Right atrium auricular region (tissue), 2 donors: ENCODE results near the gene ITGA4. TPM values are rescaled to one million over a fixed set of nuclear protein-coding genes. Genes with fewer than 3 reads are reported as not detected.

Experiments
- DNase-seq: peaks from one replicate; pipeline ENCODE4 v3.0.0-alpha.2; 2019; ENCODE audit warnings: low spot score
- H3K27ac ChIP-seq, 2 donors: fragments of 200-600 bp; sonication (generic); 1 replicate in 1 of 2; 2 replicates in 1 of 2; pipeline ENCODE4 v1.5.1; 2016 to 2019
- H3K27me3 ChIP-seq, 2 donors: fragments of 200-600 bp; sonication (generic); one replicate each; pipeline versions ENCODE4 v1.5.1 to v1.6.0; 2017 to 2019
- H3K36me3 ChIP-seq: fragments of 200-600 bp; sonication (generic); one replicate; pipeline ENCODE4 v1.5.1; 2016
- H3K4me1 ChIP-seq, 2 donors: fragments of 200-600 bp; sonication (generic); one replicate each; pipeline versions ENCODE4 v1.5.1 to v1.6.0; 2017 to 2019
- H3K4me3 ChIP-seq, 2 donors: fragments of 200-600 bp; sonication (generic); 1 replicate in 1 of 2; 2 replicates in 1 of 2; pipeline ENCODE4 v1.5.1; 2017 to 2019; ENCODE audit warnings: mild to moderate bottlenecking in 1 of 2, moderate library complexity in 1 of 2
- H3K9me3 ChIP-seq, 2 donors: fragments of 200-600 bp; sonication (generic); one replicate each; pipeline ENCODE4 v1.5.1; 2019
- total RNA-seq, 2 donors: library from RNA; depleted of rRNA; stranded (reverse); fragments of >200 nt; gene quantifications; one replicate each; pipeline ENCODE4 v1.1.0, GENCODE V29; 2016
- TF ChIP-seq, protein P1 (sequence below), 2 donors: fragments of 200-600 bp; sonication (generic); IDR thresholded peaks; one replicate each; pipeline ENCODE4 v1.5.1; 2019; ENCODE audit warnings: antibody characterized with exemption in 2 of 2

Gene ITGA4
- total RNA-seq, 2 donors from 2014 or later: 0.96 to 1.8 TPM

DNA sequence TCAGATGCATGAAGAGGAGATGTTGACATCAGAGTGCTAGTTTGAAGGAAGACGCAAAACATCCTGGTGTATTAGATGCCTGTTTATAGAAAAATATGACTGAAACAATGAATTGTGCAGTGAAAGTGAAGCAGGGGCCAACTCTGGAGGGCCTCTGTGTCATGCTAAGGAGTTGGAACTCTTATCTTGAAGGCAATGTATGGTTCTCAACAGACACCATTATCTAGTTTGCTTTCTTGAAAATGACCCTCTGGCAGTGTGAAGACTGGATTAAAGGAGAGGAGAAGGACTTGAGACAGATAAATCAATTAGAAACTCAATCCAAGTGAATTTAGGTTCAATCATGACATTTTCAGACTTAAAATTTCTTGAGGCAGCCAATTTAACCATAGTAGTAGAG is 63.1 kb downstream of the ITGA4 start:
- H3K9me3 ChIP-seq: no peaks in the 10 kb centered on the region
- no peaks in the 10 kb centered on the region for H3K36me3 ChIP-seq

DNA sequence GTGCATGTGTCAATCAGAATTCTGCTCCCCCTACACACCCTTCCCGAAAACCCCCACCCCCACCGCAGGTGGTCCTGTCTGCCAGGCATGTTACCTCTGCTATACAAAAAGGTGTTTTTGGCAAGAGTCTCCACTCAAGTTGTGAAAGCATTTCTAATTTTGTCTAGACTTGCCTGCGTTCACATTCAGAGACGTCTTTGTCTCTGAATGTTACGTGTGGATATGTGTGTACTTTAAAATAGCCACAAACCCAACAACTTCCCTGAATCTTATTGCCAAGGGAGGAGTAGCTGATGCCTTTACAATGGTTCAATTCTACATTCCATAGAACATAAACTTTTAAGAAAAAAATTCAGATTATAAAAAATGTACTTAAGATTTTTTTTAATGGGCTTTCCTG is 66.6 kb downstream of the ITGA4 start:
- Histone ChIP-seq H3K27me3 (no peaks in the 10 kb centered on the region), H3K27ac (no peak overlapping the region), H3K4me1 (no peaks in the 10 kb centered on the region), H3K36me3 (no peaks in the 10 kb centered on the region), H3K4me3 (no peak overlapping the region), H3K9me3 (no peaks in the 10 kb centered on the region)
- TF ChIP-seq, protein P1, sequence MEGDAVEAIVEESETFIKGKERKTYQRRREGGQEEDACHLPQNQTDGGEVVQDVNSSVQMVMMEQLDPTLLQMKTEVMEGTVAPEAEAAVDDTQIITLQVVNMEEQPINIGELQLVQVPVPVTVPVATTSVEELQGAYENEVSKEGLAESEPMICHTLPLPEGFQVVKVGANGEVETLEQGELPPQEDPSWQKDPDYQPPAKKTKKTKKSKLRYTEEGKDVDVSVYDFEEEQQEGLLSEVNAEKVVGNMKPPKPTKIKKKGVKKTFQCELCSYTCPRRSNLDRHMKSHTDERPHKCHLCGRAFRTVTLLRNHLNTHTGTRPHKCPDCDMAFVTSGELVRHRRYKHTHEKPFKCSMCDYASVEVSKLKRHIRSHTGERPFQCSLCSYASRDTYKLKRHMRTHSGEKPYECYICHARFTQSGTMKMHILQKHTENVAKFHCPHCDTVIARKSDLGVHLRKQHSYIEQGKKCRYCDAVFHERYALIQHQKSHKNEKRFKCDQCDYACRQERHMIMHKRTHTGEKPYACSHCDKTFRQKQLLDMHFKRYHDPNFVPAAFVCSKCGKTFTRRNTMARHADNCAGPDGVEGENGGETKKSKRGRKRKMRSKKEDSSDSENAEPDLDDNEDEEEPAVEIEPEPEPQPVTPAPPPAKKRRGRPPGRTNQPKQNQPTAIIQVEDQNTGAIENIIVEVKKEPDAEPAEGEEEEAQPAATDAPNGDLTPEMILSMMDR (IDR thresholded peaks at IDR 0.05): no peak
- no peak for DNase-seq

More for the DNA sequence above, 63.1 kb downstream of the ITGA4 start:
- Histone ChIP-seq H3K27ac (no peak overlapping the region), H3K27me3 (no peaks in the 10 kb centered on the region), H3K4me3 (no peak overlapping the region), H3K4me1 (no peaks in the 10 kb centered on the region)
- DNase-seq: no peak
- TF ChIP-seq, protein P1 (IDR thresholded peaks at IDR 0.05): no peak

DNA sequence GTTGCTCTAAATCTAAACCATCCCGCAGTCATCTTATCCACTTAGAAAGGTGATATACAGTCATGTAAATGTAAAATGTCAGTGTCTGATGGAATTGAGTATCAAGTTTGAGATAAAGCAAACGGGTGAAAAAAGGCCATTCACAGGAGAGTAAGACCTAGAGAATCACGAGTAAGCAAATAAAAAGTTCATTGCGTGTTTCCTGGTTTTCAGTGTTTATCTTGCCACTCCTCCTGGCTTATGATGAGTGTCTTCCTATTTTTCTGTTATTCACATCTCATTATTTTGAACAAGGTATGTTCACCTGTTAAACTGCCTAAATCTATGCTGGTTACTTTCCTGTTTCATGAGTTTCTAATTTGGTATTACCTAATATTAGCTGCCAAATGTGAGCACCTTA is 68.8 kb downstream of the ITGA4 start:
- H3K4me1 ChIP-seq: no peaks in the 10 kb centered on the region
- H3K36me3 ChIP-seq: no peaks in the 10 kb centered on the region
- DNase-seq: no peak
- no peaks in the 10 kb centered on the region for H3K9me3 ChIP-seq
- TF ChIP-seq, protein P1 (IDR thresholded peaks at IDR 0.05): no peak
- H3K27ac ChIP-seq: no peak overlapping the region
- H3K27me3 ChIP-seq: no peaks in the 10 kb centered on the region
- no peak overlapping the region for H3K4me3 ChIP-seq

DNA sequence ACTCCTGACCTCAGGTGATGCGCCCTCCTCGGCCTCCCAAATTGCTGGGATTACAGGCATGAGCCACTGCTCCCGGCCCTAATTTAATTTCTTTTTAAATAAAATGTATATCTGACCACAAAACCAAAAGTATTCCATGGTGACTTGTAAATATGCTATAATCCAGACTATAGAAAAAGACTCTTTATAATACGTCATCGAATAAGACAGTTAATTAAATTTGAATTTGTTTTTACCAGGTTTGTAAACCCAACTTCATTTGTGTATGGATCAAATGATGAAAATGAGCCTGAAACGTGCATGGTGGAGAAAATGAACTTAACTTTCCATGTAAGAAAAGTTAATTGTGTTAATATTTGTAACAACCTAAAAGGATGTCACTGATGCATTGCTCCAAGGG is 69.9 kb downstream of the ITGA4 start:
- TF ChIP-seq, protein P1 (IDR thresholded peaks at IDR 0.05): no peak
- no peak for DNase-seq

DNA sequence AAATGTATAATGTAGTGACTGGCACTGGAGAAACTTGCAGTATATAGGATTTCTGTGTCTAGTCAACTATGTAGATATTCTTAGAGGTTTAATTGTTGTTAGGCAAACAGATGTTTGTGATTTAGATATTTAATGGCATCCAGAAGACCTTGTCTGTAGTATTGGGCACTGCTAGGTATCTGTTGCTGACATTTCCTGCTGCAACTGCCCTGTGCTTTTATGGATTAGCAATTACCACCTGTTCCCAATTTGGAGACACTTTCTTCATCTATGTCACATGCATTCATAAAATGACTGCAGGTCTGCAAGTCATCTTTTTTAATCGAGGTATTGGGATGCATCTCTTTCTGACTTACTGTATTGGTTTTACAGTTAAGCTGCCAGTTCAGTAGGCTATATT is 71.3 kb downstream of the ITGA4 start:
- TF ChIP-seq, protein P1 (IDR thresholded peaks at IDR 0.05): no peak
- H3K36me3 ChIP-seq: no peaks in the 10 kb centered on the region
- H3K27ac ChIP-seq: no peak overlapping the region
- H3K27me3 ChIP-seq: no peaks in the 10 kb centered on the region
- no peak for DNase-seq
- H3K9me3 ChIP-seq: no peaks in the 10 kb centered on the region
- no peaks in the 10 kb centered on the region for H3K4me1 ChIP-seq
- H3K4me3 ChIP-seq: no peak overlapping the region

More for the DNA sequence above, 69.9 kb downstream of the ITGA4 start:
- H3K27me3 ChIP-seq: no peaks in the 10 kb centered on the region
- no peak overlapping the region for H3K4me3 ChIP-seq
- H3K9me3 ChIP-seq: no peaks in the 10 kb centered on the region
- H3K36me3 ChIP-seq: no peaks in the 10 kb centered on the region
- no peak overlapping the region for H3K27ac ChIP-seq
- H3K4me1 ChIP-seq: no peaks in the 10 kb centered on the region

DNA sequence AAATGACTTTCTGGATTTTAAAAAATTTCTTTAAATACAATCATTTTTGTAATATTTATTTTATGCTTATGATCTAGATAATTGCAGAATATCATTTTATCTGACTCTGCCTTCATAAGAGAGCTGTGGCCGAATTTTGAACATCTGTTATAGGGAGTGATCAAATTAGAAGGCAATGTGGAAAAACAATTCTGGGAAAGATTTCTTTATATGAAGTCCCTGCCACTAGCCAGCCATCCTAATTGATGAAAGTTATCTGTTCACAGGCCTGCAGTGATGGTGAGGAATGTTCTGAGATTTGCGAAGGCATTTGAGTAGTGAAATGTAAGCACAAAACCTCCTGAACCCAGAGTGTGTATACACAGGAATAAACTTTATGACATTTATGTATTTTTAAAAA is 79.5 kb downstream of the ITGA4 start:
- Histone ChIP-seq H3K27ac (no peak overlapping the region), H3K27me3 (no peaks in the 10 kb centered on the region), H3K4me3 (no peak overlapping the region), H3K4me1 (no peaks in the 10 kb centered on the region), H3K9me3 (no peaks in the 10 kb centered on the region), H3K36me3 (no peaks in the 10 kb centered on the region)
- no peak for DNase-seq
- TF ChIP-seq, protein P1 (IDR thresholded peaks at IDR 0.05): no peak
